ENCODE data around the gene GLIS1.

The GLIS1 gene

DNA sequence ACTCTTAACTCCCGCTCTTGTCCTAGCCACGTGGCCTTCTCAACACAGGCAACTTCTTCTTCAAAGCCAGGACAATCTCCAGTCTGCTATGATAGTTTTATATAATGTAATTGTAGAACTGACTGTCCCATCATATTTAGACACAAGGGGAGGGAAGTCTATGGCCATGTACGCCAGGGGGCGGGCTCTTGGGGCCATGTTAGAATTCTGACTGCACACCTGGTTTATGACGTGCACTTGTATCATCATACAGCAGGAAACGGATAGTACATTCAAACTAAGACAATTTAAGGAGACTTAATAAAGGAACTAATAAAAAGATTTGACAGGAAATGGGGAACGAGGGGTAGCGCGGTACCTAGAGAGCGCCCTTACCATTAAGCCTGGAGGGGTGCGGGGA is 258.3 kb downstream of the GLIS1 start:
- H3K36me3 ChIP-seq (replicated peaks): no peaks in the 10 kb centered on the region
- in situ Hi-C loops (cut with MboI; ENCODE audit: low sequenced_read_pairs): loop anchor here (10.0 to 25.0 kb wide), 3 partner anchors 207 to 482 kb away; no protein-coding TSS in a partner anchor
- no peak for DNase-seq (ENCODE audit: low spot score in 2 of 2)
- H3K4me3 ChIP-seq: no peak overlapping the region
- H3K9me3 ChIP-seq: no peaks in the 10 kb centered on the region
- H3K4me1 ChIP-seq: peaks cover 1% of the 10 kb centered on the region; the same call in 1 of the 2 replicates
- H3K27me3 ChIP-seq (ENCODE audit: low read depth): no peaks in the 10 kb centered on the region; the same call in 1 of the 2 replicates

DNA sequence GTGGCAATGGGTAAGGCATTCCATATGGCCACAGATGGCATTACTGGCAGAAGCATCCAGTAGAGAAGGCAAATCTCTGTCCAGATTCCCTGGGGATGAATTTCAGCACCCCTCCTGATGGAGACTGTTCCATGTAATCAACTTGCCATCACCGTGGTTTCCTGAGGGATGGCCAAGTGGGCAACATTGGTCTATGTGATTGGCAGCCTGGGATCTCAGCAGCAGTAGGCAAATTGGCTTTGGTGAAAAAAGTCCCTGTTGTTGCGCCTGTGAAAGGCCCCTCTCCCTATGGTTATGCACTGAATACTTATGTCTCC is 260.5 kb downstream of the GLIS1 start:
- in situ Hi-C loops (cut with MboI; ENCODE audit: low sequenced_read_pairs): loop anchor here (25.0 kb wide), 2 partner anchors 209 to 484 kb away; no protein-coding TSS in a partner anchor
- H3K4me1 ChIP-seq: no peaks in the 10 kb centered on the region

DNA sequence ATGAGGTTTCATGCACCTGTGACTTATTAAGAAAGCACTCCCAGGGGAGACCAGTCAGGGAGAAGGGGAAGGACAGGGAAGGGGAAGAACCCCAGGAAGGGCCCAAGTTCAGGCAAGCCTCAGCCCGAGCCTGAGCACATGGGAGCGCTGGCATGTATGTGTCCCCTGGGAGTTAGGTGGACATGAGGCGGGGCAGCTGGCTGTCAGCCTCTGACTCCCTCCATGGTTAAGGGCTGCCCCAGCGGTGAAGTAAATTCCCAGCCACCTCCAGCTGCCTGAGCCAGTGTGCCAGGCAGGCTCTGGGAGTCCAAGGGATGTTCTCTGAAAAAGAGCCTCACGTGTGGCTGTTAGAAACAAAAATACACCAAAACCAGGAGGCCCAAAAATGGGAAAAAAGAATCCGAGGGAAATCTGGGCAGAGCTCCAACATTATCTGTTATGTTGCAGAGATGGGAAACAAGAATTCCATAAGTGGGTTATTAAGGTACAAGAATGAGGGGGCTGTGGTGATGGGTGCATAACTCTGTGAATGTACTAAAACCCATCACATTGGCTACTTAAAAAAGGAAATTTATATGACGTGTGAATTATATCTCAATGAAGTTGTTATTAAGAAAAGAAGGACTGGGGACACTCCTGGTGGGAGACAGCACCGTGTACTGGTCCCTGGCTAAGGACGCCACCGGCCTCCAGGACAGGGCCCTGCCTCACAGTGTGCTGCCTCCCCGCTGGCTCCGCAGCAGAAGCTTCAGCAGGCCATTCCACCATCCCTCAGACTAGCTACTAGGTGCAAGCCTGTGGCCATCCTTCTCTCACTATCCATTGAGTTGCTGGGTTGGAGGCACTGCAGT is 261.1 kb downstream of the GLIS1 start:
- no peaks in the 10 kb centered on the region for H3K9me3 ChIP-seq
- DNase-seq (ENCODE audit: low spot score in 2 of 2): no peak
- in situ Hi-C loops (cut with MboI; ENCODE audit: low sequenced_read_pairs): loop anchor here (25.0 kb wide), 2 partner anchors 209 to 484 kb away; no protein-coding TSS in a partner anchor
- no peaks in the 10 kb centered on the region for H3K36me3 ChIP-seq (replicated peaks)
- no peak overlapping the region for H3K4me3 ChIP-seq
- no peaks in the 10 kb centered on the region for H3K4me1 ChIP-seq
- H3K27me3 ChIP-seq (ENCODE audit: low read depth): no peaks in the 10 kb centered on the region

More for the DNA sequence above, 260.5 kb downstream of the GLIS1 start:
- Histone ChIP-seq H3K4me3 (no peak overlapping the region), H3K9me3 (no peaks in the 10 kb centered on the region), H3K27me3 (ENCODE audit: low read depth) (no peaks in the 10 kb centered on the region), H3K36me3 (replicated peaks) (no peaks in the 10 kb centered on the region)
- no peak for DNase-seq (ENCODE audit: low spot score in 2 of 2)

DNA sequence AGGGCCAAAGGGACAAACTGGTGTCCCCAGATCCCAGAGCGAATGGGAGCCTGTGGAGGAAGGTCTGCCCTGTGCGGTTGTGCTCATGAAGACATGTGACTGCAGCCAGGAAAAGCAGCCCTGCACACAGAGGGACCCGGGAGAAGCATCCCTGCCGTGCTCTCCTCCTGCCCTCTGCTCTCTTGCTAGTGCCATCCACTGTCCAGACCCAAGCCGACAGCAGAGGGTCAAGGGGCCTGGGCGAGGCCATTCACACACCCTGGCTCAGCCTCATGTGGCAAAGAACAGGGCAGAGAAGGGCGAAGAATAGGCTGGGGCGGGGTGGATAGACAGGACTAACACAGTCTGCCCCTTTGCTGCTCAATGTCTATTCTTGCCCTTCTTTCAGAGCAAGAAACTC is 262.4 kb downstream of the GLIS1 start:
- in situ Hi-C loops (cut with MboI; ENCODE audit: low sequenced_read_pairs): loop anchor here (25.0 kb wide), 2 partner anchors 211 to 486 kb away; no protein-coding TSS in a partner anchor

DNA sequence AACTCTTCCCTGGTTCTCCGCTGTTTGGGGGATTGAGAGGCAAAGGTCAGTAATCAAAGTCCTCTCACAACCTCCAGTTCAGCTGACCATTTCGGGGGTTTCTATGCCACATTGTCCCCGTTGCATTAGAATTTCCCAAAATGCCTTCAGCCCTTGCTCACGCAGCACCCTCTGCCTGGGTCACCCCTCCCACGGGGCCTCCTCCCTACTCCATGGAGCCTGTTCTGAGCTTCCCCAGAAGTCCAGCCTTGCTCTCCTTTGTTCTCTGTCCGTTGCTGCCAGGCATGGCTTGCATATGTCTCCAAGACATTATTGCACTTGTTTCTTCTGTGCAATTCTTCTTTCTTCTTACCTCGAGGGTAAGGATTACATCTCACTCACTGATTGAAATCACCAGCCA is 263.3 kb downstream of the GLIS1 start:
- Histone ChIP-seq H3K27me3 (ENCODE audit: low read depth) (no peaks in the 10 kb centered on the region), H3K4me3 (no peak overlapping the region), H3K4me1 (no peaks in the 10 kb centered on the region), H3K36me3 (replicated peaks) (no peaks in the 10 kb centered on the region), H3K9me3 (no peaks in the 10 kb centered on the region)
- in situ Hi-C loops (cut with MboI; ENCODE audit: low sequenced_read_pairs): loop anchor here (25.0 kb wide), 2 partner anchors 212 to 487 kb away; no protein-coding TSS in a partner anchor
- DNase-seq (ENCODE audit: low spot score in 2 of 2): no peak

More for the DNA sequence above, 262.4 kb downstream of the GLIS1 start:
- no peaks in the 10 kb centered on the region for H3K36me3 ChIP-seq (replicated peaks)
- no peaks in the 10 kb centered on the region for H3K4me1 ChIP-seq
- DNase-seq (ENCODE audit: low spot score in 2 of 2): no peak
- H3K9me3 ChIP-seq: no peaks in the 10 kb centered on the region
- H3K27me3 ChIP-seq (ENCODE audit: low read depth): no peaks in the 10 kb centered on the region
- H3K4me3 ChIP-seq: no peak overlapping the region

DNA sequence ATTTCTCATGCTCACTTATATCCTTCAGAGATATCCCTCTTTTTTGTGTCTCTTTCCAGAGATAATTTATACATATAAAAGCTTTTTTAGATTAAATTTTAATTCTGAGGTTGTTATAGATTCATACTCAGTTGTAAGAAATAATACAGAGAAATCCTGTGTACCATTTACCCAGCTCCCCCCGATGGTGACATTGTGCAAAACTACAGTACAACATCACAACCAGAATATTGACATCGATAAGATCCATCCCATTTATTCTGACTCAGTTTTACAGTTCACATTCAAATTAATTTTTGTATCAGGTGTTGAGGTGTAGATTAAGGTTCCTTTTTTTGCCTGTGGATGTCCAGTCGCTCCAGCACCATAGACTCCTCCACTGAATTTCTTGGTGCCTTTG is 265.5 kb downstream of the GLIS1 start:
- Histone ChIP-seq H3K27me3 (ENCODE audit: low read depth) (no peaks in the 10 kb centered on the region), H3K4me1 (no peaks in the 10 kb centered on the region), H3K36me3 (replicated peaks) (no peaks in the 10 kb centered on the region), H3K4me3 (no peak overlapping the region), H3K9me3 (no peaks in the 10 kb centered on the region)
- DNase-seq (ENCODE audit: low spot score in 2 of 2): no peak
- in situ Hi-C loops (cut with MboI; ENCODE audit: low sequenced_read_pairs): no loop called here

DNA sequence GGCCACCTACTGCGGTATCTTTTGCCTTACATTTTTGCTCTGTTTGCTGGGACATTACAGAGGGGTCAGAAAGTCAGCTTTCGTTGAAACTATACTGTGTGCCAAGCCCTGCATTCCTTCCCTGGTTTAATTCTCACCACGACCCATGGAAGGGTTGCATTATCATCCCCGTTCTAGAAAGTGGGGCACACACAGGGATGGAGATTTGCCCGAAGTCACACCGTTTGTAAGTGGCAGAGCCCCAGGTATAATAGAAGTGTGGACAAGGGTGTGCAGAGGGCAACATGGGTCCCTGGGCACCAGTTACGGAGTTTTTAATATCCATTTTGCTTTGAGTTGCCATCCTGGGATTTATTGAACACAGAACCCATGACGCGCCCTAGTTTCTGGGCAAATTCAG is 268.0 kb downstream of the GLIS1 start:
- Histone ChIP-seq H3K36me3 (replicated peaks) (no peaks in the 10 kb centered on the region), H3K4me1 (no peaks in the 10 kb centered on the region), H3K4me3 (no peak overlapping the region), H3K9me3 (no peaks in the 10 kb centered on the region), H3K27me3 (ENCODE audit: low read depth) (no peaks in the 10 kb centered on the region)
- no peak for DNase-seq (ENCODE audit: low spot score in 2 of 2)
- in situ Hi-C loops (cut with MboI; ENCODE audit: low sequenced_read_pairs): no loop called here

DNA sequence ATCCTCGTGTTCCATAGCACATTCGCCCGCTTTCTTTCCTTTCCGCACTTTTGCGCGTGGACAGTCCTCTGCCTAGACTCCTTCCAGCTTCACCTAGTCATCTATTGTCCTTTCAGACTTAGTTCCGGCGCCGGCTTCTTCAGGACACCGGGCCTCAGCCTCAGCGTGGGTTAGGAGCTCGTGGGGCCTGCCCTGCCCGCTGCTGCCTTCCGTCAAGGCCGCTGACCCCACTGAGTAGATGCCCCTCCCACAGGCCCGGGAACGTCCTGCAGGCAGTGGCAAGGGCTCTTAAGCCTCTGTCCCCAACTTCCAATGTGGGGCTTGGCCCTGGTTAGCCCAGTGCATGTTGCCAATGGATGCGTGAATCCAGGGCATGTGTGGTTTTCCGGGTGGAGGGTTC is 268.4 kb downstream of the GLIS1 start:
- H3K4me3 ChIP-seq: no peak overlapping the region
- in situ Hi-C loops (cut with MboI; ENCODE audit: low sequenced_read_pairs): no loop called here
- no peaks in the 10 kb centered on the region for H3K36me3 ChIP-seq (replicated peaks)
- H3K4me1 ChIP-seq: no peaks in the 10 kb centered on the region
- DNase-seq (ENCODE audit: low spot score in 2 of 2): no peak
- no peaks in the 10 kb centered on the region for H3K9me3 ChIP-seq
- H3K27me3 ChIP-seq (ENCODE audit: low read depth): no peaks in the 10 kb centered on the region

DNA sequence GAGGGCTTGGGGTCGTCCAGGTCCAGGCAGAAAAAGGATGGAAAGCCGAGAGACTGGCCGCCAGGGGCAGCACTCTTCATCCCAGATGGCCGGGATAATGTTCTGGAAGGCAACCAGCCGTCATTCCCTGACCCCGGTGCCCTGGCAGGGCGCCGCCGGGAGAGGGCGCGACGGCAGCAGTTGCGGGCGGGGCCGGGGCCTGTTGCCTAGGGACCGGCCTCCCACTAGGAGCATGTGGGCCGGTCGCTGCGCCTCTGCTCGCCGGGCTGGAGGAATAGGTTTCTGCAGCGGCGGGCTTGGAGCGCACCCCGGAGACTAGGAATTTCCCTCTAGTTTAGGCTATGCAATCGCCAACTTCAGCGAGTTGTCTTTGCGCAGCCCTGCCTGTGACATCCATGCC is 268.8 kb downstream of the GLIS1 start:
- H3K4me1 ChIP-seq: no peaks in the 10 kb centered on the region
- no peaks in the 10 kb centered on the region for H3K9me3 ChIP-seq
- no peak overlapping the region for H3K4me3 ChIP-seq
- in situ Hi-C loops (cut with MboI; ENCODE audit: low sequenced_read_pairs): no loop called here
- no peak for DNase-seq (ENCODE audit: low spot score in 2 of 2)
- no peaks in the 10 kb centered on the region for H3K36me3 ChIP-seq (replicated peaks)
- no peaks in the 10 kb centered on the region for H3K27me3 ChIP-seq (ENCODE audit: low read depth)

DNA sequence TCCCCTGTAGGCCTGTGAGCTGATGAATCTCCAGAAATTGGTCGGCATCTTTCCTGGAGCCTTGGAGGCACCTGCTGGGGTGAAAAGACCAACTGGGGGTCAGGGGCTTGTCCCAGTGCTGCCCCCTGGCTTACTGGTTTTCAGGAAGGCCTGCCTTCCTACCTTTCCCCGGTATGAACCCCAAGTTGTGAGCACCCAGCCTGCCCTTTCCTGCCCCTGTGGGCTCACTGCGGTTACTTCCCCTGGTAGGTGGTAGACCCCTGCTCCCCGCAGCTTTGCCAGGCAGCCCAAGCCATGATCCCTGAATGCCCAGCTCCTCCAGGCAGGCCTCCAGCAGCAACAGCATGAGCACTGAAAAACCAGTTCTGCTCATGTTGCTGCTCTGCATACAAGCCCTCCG is 269.6 kb downstream of the GLIS1 start:
- Histone ChIP-seq H3K4me1 (no peaks in the 10 kb centered on the region), H3K4me3 (no peak overlapping the region), H3K27me3 (ENCODE audit: low read depth) (no peaks in the 10 kb centered on the region), H3K9me3 (no peaks in the 10 kb centered on the region), H3K36me3 (replicated peaks) (no peaks in the 10 kb centered on the region)
- in situ Hi-C loops (cut with MboI; ENCODE audit: low sequenced_read_pairs): no loop called here
- DNase-seq (ENCODE audit: low spot score in 2 of 2): no peak

DNA sequence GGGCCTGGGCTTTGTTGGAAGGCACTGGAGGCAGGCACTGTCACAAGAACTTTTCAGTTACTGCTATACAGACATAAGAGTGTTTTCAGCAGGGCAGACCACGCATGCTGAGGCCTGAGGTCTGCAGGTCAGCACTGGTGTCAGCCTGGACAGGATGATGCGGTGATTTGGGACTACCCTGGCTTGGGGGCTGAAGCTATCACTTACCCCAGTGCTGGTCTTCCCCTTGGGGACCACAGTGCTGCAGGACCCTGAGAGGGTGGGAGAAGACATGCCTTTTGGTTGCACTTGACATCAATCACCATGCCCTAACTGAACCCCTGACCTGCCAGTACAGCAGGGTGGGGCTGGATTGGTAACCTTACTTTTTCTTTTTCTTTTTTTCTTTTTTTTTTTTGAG is 270.6 kb downstream of the GLIS1 start:
- H3K27me3 ChIP-seq (ENCODE audit: low read depth): no peaks in the 10 kb centered on the region
- in situ Hi-C loops (cut with MboI; ENCODE audit: low sequenced_read_pairs): no loop called here
- DNase-seq (ENCODE audit: low spot score in 2 of 2): no peak
- H3K36me3 ChIP-seq (replicated peaks): no peaks in the 10 kb centered on the region
- H3K4me1 ChIP-seq: no peaks in the 10 kb centered on the region
- no peaks in the 10 kb centered on the region for H3K9me3 ChIP-seq
- no peak overlapping the region for H3K4me3 ChIP-seq

DNA sequence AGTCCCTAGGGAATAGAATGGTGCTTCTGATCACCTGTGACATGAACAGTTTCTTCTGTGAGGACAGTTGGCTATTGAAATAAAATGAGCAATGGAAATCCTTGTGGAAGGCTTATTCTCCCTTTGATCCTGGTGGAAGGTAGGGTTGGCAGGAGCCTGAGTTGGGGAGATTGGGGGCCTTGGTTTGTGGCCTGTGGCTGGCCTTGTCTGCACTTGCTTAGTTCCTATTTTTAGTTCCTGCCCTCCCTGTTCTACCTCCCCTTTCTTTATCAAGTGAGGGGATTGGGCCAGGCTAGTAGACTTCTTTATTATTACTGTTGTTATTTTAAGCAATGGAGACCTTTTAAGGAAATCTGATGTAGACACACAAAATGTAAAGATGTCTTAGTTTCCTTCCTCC is 271.6 kb downstream of the GLIS1 start:
- H3K36me3 ChIP-seq (replicated peaks): no peaks in the 10 kb centered on the region
- no peaks in the 10 kb centered on the region for H3K9me3 ChIP-seq
- no peaks in the 10 kb centered on the region for H3K4me1 ChIP-seq
- DNase-seq (ENCODE audit: low spot score in 2 of 2): no peak
- no peaks in the 10 kb centered on the region for H3K27me3 ChIP-seq (ENCODE audit: low read depth)
- in situ Hi-C loops (cut with MboI; ENCODE audit: low sequenced_read_pairs): no loop called here
- H3K4me3 ChIP-seq: no peak overlapping the region

DNA sequence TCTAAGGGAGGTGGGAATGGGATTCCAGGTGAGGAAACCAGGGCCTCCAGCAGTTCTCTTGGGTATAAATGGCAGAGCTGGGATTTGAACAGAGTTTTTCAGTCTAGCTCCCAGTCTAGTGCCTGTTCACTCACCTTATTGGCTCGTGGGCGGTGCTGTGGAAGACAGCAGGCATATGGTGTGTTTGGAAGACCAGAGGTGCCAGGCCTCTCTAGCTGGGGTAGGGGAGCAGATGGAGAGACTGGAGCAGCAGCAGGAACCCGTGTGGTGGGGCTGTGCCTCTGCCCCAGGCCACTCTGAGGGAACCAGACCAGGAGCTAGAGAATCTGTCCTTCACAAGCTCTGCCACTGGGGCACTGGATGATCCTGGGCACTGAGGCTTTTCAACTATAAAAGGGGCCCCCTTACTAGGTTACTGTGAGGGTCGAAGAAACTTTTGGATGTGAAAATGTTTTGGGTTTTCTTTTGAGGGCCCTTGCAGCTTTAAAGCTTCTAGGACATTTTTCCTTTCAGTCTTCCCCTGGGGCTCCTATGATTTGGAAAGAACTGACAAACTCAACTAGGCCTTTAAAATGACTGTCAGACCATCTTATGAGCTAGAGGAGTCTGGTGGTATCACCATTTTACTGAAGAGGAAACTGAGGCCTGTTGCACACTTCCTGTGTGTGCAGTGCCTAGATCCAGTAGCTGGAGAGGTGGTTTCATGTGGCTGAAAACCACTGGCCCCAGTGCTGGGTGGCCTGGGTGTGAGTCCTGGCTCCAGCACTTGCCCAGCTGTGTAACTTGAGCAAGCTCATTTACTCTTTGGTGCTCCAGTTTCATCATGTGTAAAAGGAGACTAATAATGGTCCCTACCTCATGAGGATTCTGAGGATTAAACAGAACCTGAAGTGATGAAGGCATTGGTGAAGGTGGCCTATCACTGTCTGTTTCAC is 273.7 kb downstream of the GLIS1 start:
- H3K36me3 ChIP-seq (replicated peaks): no peaks in the 10 kb centered on the region
- in situ Hi-C loops (cut with MboI; ENCODE audit: low sequenced_read_pairs): no loop called here
- no peaks in the 10 kb centered on the region for H3K9me3 ChIP-seq
- no peak overlapping the region for H3K4me3 ChIP-seq
- no peak for DNase-seq (ENCODE audit: low spot score in 2 of 2)
- no peaks in the 10 kb centered on the region for H3K4me1 ChIP-seq
- no peaks in the 10 kb centered on the region for H3K27me3 ChIP-seq (ENCODE audit: low read depth)

Measured in HAP-1 (cell line).